HG03060 (cell line): Measurements from ENCODE around the gene ARAP1.

Experiments
- ATAC-seq: cut with Tn5 transposase; IDR thresholded peaks from one replicate; pipeline ENCODE4 v1.9.1; 2021; ENCODE audit warnings: low read depth, moderate number of reproducible peaks; ENCODE audit not compliant: unreplicated experiment

Gene ARAP1

GRCh38 chr11:72780296-72781062, 28.3 kb upstream of the ARAP1 start:
- no peak for ATAC-seq

GRCh38 chr11:72779495-72780128, 27.4 kb upstream of the ARAP1 start:
- ATAC-seq: no peak

- ATAC-seq: no peak
These were observed 26.6 kb upstream of the ARAP1 start for GRCh38 chr11:72778535-72779494.

GRCh38 chr11:72777755-72778278, 25.6 kb upstream of the ARAP1 start:
- no peak for ATAC-seq

GRCh38 chr11:72776844-72777754, 24.9 kb upstream of the ARAP1 start:
- ATAC-seq: no peak

GRCh38 chr11:72776117-72776843, 24.1 kb upstream of the ARAP1 start:
- ATAC-seq: no peak

GRCh38 chr11:72775288-72776110, 23.3 kb upstream of the ARAP1 start:
- no peak for ATAC-seq

GRCh38 chr11:72774499-72774898, 22.3 kb upstream of the ARAP1 start:
- ATAC-seq: no peak

- no peak for ATAC-seq
These were observed 21.5 kb upstream of the ARAP1 start for GRCh38 chr11:72773696-72774095.

GRCh38 chr11:72773291-72773690, 21.1 kb upstream of the ARAP1 start:
- ATAC-seq: no peak

- ATAC-seq: no peak
These were observed 19.9 kb upstream of the ARAP1 start for GRCh38 chr11:72772059-72772458.

GRCh38 chr11:72771507-72771906, 19.3 kb upstream of the ARAP1 start:
- ATAC-seq: no peak

- ATAC-seq: no peak
These were observed 18.6 kb upstream of the ARAP1 start for GRCh38 chr11:72770799-72771198.

GRCh38 chr11:72769680-72770079, 17.5 kb upstream of the ARAP1 start:
- ATAC-seq: no peak

- no peak for ATAC-seq
These were observed 16.4 kb upstream of the ARAP1 start for GRCh38 chr11:72768581-72768980.

- no peak for ATAC-seq
These were observed 15.2 kb upstream of the ARAP1 start for GRCh38 chr11:72767203-72768062.

GRCh38 chr11:72766152-72766902, 14.1 kb upstream of the ARAP1 start:
- no peak for ATAC-seq
